Measurements from ENCODE around the gene AGL.

GRCh38 chr1:99887890-99888289, 37.7 kb downstream of the AGL start:
- TF ChIP-seq CTCF (IDR thresholded peaks at IDR 0.05; ENCODE audit: low read depth, low read length, poor library complexity, severe bottlenecking) (no peak), EZH2phosphoT487 (IDR thresholded peaks at IDR 0.05; ENCODE audit: borderline replicate concordance, low read length) (no peak)
